ENCODE measurements around the gene FAAP24. TPM values are rescaled to one million over a fixed set of nuclear protein-coding genes. Genes with fewer than 3 reads are reported as not detected.
"Not testable (repeated sequence)": the region's sequence is repeated elsewhere in the genome, so short reads cannot be mapped to it uniquely, and the experiment has no call there.

FAAP24 gene
- total RNA-seq, 2 experiments from 2014 or later = 12.1 to 12.8 TPM

DNA sequence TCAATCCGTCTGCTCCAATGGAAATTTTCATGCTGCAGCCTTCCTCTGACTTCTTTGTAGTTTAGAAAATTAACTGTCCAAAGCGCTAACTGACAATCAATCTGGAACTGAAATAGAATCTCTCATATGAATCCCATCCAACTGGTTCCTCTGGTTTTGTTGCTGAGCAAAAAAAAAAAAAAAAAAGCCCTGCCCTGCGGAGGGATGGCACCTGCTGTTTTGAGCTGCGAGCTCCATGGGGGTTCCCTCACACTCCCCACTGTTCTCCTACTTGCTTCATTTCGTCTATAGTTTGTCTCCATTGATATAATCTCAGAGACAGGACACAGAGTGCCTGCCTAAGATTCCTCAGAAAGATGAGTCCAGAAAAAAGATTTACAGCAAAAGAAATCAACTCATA, 33.4 kb downstream of the FAAP24 start:
- no peaks in the 10 kb centered on the region for H3K79me2 ChIP-seq (ENCODE audit: insufficient read depth, low read depth, low read length)
- CTCF ChIA-PET (ENCODE audit: unreplicated experiment) = no interaction called here
- H3K9me3 ChIP-seq (ENCODE audit: low read length) = no peaks in the 10 kb centered on the region
- H3K9me2 ChIP-seq (ENCODE audit: insufficient read depth, low read length) = no peaks in the 10 kb centered on the region
- no peaks in the 10 kb centered on the region for H3K4me1 ChIP-seq (ENCODE audit: insufficient read depth, low read length, poor library complexity, severe bottlenecking)
- no peak overlapping the region for H3K4me3 ChIP-seq (ENCODE audit: low read depth, low read length, poor library complexity, severe bottlenecking)
- H3K36me3 ChIP-seq (ENCODE audit: insufficient read depth, low read length) = no peaks in the 10 kb centered on the region
- no peaks in the 10 kb centered on the region for H4K20me1 ChIP-seq (ENCODE audit: insufficient read depth, low read length)
- BruUV-seq (replicated peaks) = no TSS peak
- no peak for DNase-seq (ENCODE audit: low spot score)
- H2AFZ ChIP-seq (ENCODE audit: low read length) = no peak overlapping the region
- POLR2A ChIA-PET = no interaction called here
- TF ChIP-seq, protein P1, sequence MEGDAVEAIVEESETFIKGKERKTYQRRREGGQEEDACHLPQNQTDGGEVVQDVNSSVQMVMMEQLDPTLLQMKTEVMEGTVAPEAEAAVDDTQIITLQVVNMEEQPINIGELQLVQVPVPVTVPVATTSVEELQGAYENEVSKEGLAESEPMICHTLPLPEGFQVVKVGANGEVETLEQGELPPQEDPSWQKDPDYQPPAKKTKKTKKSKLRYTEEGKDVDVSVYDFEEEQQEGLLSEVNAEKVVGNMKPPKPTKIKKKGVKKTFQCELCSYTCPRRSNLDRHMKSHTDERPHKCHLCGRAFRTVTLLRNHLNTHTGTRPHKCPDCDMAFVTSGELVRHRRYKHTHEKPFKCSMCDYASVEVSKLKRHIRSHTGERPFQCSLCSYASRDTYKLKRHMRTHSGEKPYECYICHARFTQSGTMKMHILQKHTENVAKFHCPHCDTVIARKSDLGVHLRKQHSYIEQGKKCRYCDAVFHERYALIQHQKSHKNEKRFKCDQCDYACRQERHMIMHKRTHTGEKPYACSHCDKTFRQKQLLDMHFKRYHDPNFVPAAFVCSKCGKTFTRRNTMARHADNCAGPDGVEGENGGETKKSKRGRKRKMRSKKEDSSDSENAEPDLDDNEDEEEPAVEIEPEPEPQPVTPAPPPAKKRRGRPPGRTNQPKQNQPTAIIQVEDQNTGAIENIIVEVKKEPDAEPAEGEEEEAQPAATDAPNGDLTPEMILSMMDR (conservative IDR thresholded peaks at IDR 0.05; ENCODE audit: low read length) = no peak
- no peak for TF ChIP-seq EZH2phosphoT487 (IDR thresholded peaks at IDR 0.05; ENCODE audit: borderline replicate concordance, low read depth, low read length)
- H3K27ac ChIP-seq (ENCODE audit: low read depth, low read length, poor library complexity, severe bottlenecking) = no peak overlapping the region
- no peak overlapping the region for H3K4me2 ChIP-seq (ENCODE audit: low read length)
- intact Hi-C loops (cut with micrococcal nuclease; ENCODE audit: unreplicated experiment) = no loop called here

DNA sequence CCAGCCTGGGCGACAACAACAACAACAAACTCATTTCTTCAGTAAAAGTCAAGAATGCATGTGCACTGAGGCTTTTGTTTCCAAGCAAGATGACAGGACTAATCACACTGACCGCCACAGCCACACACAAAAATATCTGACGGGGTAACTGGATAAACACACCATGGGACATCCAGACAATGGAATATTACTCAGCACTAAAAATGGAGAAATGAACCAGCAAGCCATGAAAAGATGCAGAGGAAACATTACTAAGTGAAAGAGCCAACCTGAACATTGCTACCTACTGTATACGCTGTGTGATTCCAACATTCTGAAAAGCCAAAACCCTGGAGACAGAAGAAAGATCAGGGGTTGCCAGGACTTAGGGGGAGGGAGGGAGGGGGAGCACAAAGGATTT, 36.7 kb downstream of the FAAP24 start:
- intact Hi-C loops (cut with micrococcal nuclease; ENCODE audit: unreplicated experiment) = no loop called here
- Histone ChIP-seq H3K9me3 (ENCODE audit: low read length) (no peaks in the 10 kb centered on the region), H3K4me1 (ENCODE audit: insufficient read depth, low read length, poor library complexity, severe bottlenecking) (no peaks in the 10 kb centered on the region), H3K4me3 (ENCODE audit: low read depth, low read length, poor library complexity, severe bottlenecking) (no peak overlapping the region), H4K20me1 (ENCODE audit: insufficient read depth, low read length) (no peaks in the 10 kb centered on the region), H3K27ac (ENCODE audit: low read depth, low read length, poor library complexity, severe bottlenecking) (no peak overlapping the region), H3K36me3 (ENCODE audit: insufficient read depth, low read length) (no peaks in the 10 kb centered on the region), H3K9me2 (ENCODE audit: insufficient read depth, low read length) (no peaks in the 10 kb centered on the region), H2AFZ (ENCODE audit: low read length) (no peak overlapping the region), H3K79me2 (ENCODE audit: insufficient read depth, low read depth, low read length) (no peaks in the 10 kb centered on the region), H3K4me2 (ENCODE audit: low read length) (no peak overlapping the region)
- TF ChIP-seq EZH2phosphoT487 (IDR thresholded peaks at IDR 0.05; ENCODE audit: borderline replicate concordance, low read depth, low read length) = no peak
- TF ChIP-seq, protein P1 (conservative IDR thresholded peaks at IDR 0.05; ENCODE audit: low read length) = no peak
- no peak for DNase-seq (ENCODE audit: low spot score)
- ChIA-PET CTCF (ENCODE audit: unreplicated experiment) (no interaction called here), POLR2A (no interaction called here)
- BruUV-seq (replicated peaks) = no TSS peak

DNA sequence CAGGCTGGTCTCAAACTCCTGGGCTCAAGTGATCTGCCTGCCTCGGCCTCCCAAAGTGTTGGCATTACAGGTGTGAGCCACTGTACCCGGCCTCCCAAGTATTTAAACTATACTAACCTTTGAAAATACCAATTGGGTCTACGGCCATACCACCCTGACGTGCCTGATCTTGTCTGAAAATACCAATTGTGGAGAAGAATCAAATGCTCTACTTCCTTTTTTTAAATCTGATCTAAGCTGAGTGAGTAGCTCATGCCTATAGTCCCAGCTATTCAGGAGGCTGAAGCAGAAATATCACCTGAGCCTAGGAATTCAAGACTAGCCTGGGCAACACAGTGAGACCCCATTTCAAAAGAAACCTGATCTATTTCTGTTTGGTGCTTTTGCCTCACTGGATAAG, 38.8 kb downstream of the FAAP24 start:
- H3K4me2 ChIP-seq (ENCODE audit: low read length); H3K9me3 ChIP-seq (ENCODE audit: low read length); POLR2A ChIA-PET; H2AFZ ChIP-seq (ENCODE audit: low read length); H3K79me2 ChIP-seq (ENCODE audit: insufficient read depth, low read depth, low read length); H3K36me3 ChIP-seq (ENCODE audit: insufficient read depth, low read length); DNase-seq (ENCODE audit: low spot score); H3K9me2 ChIP-seq (ENCODE audit: insufficient read depth, low read length); H4K20me1 ChIP-seq (ENCODE audit: insufficient read depth, low read length); intact Hi-C loops (cut with micrococcal nuclease; ENCODE audit: unreplicated experiment); H3K4me1 ChIP-seq (ENCODE audit: insufficient read depth, low read length, poor library complexity, severe bottlenecking); BruUV-seq (replicated peaks); CTCF ChIA-PET (ENCODE audit: unreplicated experiment); H3K4me3 ChIP-seq (ENCODE audit: low read depth, low read length, poor library complexity, severe bottlenecking); H3K27ac ChIP-seq (ENCODE audit: low read depth, low read length, poor library complexity, severe bottlenecking): not testable (repeated sequence)
